Measurements from ENCODE around the gene ZNF821. TPM values are rescaled to one million over a fixed set of nuclear protein-coding genes. Genes with fewer than 3 reads are reported as not detected.

The ZNF821 gene, protein sequence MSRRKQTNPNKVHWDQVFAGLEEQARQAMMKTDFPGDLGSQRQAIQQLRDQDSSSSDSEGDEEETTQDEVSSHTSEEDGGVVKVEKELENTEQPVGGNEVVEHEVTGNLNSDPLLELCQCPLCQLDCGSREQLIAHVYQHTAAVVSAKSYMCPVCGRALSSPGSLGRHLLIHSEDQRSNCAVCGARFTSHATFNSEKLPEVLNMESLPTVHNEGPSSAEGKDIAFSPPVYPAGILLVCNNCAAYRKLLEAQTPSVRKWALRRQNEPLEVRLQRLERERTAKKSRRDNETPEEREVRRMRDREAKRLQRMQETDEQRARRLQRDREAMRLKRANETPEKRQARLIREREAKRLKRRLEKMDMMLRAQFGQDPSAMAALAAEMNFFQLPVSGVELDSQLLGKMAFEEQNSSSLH
- 1 to 10 TPM; 7.1 to 7.7 TPM for total RNA-seq

DNA sequence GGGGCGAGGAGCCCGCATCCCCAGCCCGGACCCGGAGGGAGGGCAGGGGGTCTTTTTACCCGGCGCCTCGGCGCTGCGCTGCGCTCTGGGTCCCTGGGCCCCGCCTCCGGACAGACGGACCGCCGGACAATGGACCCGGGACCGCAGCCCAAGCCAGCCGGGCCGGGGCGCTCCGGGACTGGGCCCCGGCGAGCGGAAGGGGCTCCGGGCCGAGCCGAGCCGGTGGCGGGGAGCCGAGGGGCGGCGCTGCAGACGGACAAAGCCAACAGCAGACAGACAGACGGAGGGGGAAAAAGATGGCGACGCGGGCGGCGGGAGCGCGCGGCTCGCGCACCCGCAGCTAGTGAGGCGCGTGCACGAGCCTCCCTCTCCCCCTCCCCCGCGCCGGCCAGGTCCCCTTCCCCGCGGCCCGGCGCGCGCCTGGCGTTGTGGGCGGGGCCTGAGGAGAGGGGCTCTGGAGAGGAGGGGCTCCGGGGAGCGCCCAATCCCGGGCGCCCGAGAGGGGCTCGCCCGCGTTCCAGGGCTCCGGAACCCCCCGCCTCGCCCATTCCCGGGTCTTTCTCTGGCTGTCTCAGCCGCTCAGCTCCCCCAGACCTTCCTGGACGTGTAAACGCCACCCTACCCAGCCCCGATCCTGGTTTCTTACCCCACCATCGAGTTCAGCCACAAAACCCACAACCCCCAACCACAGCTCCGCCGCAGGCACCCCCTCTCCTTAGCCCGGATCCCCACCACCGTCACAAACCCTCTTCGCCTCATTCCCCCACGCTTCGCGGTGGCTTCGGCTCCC, at the start of gene ZNF821:
Gene ZNF821, minus strand, starts transcription at position 334 of the 790 bp plus-strand sequence. CDS start 4,236 bp downstream, outside the sequence.
- peak; percentile 69 for DNase-seq
- H3K36me3 Mint-ChIP-seq (ENCODE audit: low read depth) = peaks cover 18% of the 10 kb centered on the region
- no peaks in the 10 kb centered on the region for H3K9me3 Mint-ChIP-seq
- peaks cover 51% of the 10 kb centered on the region for H3K4me1 Mint-ChIP-seq
- POLR2A ChIA-PET = interaction anchor here (1.6 kb wide), 1 partner anchor 75 kb away, joined by 3 read pairs; the partner anchor contains the start of gene AP1G1
- CTCF ChIA-PET = interaction anchor here (0.6 to 4.2 kb wide), 22 partner anchors 10 to 215 kb away, joined by 3 to 55 read pairs (median 4); partner anchors contain the start of genes AP1G1 and IST1
- peaks cover 15% of the 10 kb centered on the region for H3K27me3 Mint-ChIP-seq
- peak within 1 kb of the TSS; percentile 95 for H3K27ac Mint-ChIP-seq
- peak within 1 kb of the TSS; percentile 96 for H3K4me3 Mint-ChIP-seq

DNA sequence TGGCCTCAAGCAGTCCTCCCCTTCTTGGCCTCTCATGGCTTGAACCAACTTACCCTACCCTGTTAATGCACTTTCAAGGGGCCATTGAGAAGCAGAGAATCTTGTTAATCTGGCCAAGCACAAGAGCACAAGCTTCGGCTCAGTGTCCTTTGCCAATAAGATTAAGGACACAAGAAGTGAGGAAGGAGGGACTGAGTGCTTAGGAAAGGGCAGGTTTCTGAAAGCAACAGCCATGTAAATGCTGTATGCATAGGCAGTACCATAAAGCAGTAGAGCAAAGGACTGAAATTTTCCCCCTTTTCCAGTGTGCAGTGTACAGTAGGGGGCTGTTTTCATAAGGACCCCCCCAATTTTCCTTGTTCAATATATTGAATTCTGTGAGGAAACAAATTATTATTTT, 49.0 kb upstream of the ZNF821 start:
- Mint-ChIP-seq H3K27ac (no peak overlapping the region), H3K4me3 (no peak overlapping the region), H3K36me3 (ENCODE audit: low read depth) (peaks cover 9% of the 10 kb centered on the region), H3K4me1 (no peaks in the 10 kb centered on the region), H3K27me3 (no peaks in the 10 kb centered on the region), H3K9me3 (no peaks in the 10 kb centered on the region)
- no peak for DNase-seq
- CTCF ChIA-PET = no interaction called here
- POLR2A ChIA-PET = no interaction called here

DNA sequence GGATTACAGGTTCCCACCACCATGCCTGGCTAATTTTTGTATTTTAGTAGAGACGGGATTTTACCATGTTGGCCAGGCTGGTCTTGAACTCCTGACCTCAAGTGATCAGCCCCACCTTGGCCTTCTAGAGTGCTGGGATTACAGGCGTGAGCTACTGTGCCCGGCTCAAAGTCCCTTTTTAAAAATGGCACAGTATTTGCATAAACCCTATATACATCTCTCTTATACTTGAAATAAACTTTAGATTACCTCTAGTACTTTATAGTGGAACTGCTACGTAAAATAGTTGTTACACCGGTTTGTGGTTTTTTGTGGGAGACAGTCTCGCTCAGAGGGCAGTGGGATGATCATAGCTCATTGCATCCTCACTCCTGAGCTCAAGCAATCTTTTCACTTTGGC, 47.6 kb upstream of the ZNF821 start:
- Mint-ChIP-seq H3K36me3 (ENCODE audit: low read depth) (peaks cover 19% of the 10 kb centered on the region), H3K27me3 (no peaks in the 10 kb centered on the region), H3K9me3 (no peaks in the 10 kb centered on the region), H3K4me1 (peaks cover 4% of the 10 kb centered on the region), H3K4me3 (no peak overlapping the region), H3K27ac (no peak overlapping the region)
- ChIA-PET POLR2A (interaction anchor here (0.6 kb wide), 1 partner anchor 29 kb away, joined by 3 read pairs; no protein-coding TSS in a partner anchor), CTCF (interaction anchor here (1.1 kb wide), 1 partner anchor 29 kb away, joined by 5 read pairs; no protein-coding TSS in a partner anchor)
- DNase-seq = no peak

DNA sequence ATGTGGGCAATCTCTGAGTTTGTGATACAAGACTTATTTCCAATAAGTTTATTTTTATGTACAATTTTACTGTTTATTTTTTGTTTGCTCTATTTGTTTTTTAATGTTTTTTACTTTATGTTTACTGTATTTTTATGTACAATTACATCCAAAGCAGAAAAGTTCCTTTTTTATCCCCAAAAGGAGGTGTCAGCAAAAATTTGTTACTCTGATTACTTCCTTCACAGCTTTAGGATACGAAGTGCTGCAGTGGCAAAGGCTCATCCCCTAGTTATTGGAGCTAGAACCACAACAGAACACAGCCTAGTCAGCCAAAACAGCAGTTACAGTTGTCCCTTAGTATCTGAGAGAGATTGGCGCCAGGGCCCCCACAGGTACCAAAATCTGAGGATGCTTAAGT, 47.0 kb upstream of the ZNF821 start:
- no peaks in the 10 kb centered on the region for H3K27me3 Mint-ChIP-seq
- POLR2A ChIA-PET = no interaction called here
- H3K9me3 Mint-ChIP-seq = no peaks in the 10 kb centered on the region
- CTCF ChIA-PET = interaction anchor here (0.6 to 1.1 kb wide), 3 partner anchors 30 to 88 kb away, joined by 3 to 5 read pairs (median 3); no protein-coding TSS in a partner anchor
- H3K4me3 Mint-ChIP-seq = no peak overlapping the region
- H3K4me1 Mint-ChIP-seq = peaks cover 5% of the 10 kb centered on the region
- DNase-seq = no peak
- peaks cover 22% of the 10 kb centered on the region for H3K36me3 Mint-ChIP-seq (ENCODE audit: low read depth)
- no peak overlapping the region for H3K27ac Mint-ChIP-seq

DNA sequence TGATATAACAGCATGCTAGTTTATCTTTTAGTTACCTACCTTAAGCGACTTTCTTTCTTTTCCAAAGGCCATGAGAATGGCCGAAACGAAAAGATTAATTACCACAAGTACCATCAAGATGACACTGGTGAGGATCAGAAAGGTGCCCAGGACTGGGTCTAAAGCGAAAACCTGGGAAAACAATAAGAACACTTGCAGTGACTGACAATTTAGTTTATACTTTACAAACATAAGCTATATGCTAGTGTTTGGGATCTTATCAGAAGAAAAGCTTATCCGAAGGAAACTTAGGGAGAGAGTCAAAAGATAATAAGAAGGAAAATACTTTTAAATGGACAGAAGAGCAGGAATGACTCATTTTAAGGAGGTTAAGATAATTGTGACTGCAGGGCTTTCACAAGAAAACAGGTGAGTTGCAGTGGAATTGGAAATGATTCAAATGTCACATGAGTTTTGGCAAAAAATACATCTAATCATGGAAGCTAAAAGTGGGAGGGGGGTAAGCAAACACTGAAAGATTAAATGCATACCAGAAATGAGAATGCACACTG, 46.1 kb upstream of the ZNF821 start:
- H3K9me3 Mint-ChIP-seq = no peaks in the 10 kb centered on the region
- peaks cover 5% of the 10 kb centered on the region for H3K4me1 Mint-ChIP-seq
- H3K4me3 Mint-ChIP-seq = no peak overlapping the region
- POLR2A ChIA-PET = no interaction called here
- no peaks in the 10 kb centered on the region for H3K27me3 Mint-ChIP-seq
- DNase-seq = no peak
- CTCF ChIA-PET = interaction anchor here (1.1 kb wide), 1 partner anchor 9 kb away, joined by 3 read pairs; no protein-coding TSS in a partner anchor
- peaks cover 25% of the 10 kb centered on the region for H3K36me3 Mint-ChIP-seq (ENCODE audit: low read depth)
- H3K27ac Mint-ChIP-seq = no peak overlapping the region

DNA sequence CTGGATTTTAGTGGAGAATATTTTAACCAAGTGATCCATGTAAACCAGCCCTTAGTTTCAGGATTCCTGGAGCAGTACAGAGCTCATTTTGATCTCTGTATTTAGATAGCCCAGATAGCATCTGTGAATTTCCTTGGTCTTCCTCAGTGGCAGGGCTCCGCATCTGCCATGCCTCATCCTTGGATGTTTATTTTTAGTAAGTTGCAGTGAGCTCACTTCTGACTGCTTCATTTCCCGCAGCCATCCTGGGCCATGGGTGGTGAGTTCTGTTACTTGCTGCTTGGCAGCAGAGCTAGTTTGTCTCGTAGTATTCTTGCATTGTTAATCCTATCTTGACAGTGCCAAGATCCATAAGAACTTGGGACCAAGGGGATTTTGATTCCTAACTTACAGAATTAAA, 45.1 kb upstream of the ZNF821 start:
- CTCF ChIA-PET = interaction anchor here (0.5 to 1.3 kb wide), 4 partner anchors 9 to 212 kb away, joined by 3 to 4 read pairs (median 3); no protein-coding TSS in a partner anchor
- no peaks in the 10 kb centered on the region for H3K27me3 Mint-ChIP-seq
- H3K9me3 Mint-ChIP-seq = no peaks in the 10 kb centered on the region
- no peak overlapping the region for H3K27ac Mint-ChIP-seq
- peaks cover 6% of the 10 kb centered on the region for H3K4me1 Mint-ChIP-seq
- H3K4me3 Mint-ChIP-seq = no peak overlapping the region
- H3K36me3 Mint-ChIP-seq (ENCODE audit: low read depth) = peaks cover 33% of the 10 kb centered on the region
- no peak for DNase-seq
- POLR2A ChIA-PET = no interaction called here

DNA sequence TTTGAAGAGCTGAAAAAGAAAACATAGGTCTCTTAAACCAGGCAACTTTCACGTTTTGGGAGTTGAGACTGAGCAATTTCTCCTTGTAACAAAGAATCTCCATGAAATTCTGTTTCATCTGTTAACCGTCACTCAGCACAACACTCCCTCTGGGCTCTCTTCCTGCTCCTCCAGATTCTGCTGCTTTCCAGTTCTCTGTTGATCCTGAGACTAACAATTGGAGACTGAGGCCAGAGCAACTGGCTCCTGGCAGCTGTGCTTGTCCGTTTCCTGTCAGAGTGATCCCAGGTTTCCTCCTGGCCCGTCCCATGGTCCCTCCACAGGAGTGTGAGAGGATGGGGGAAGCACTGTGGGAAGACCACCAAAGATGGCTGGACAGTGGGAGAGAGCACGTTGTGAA, 43.8 kb upstream of the ZNF821 start:
- H3K27ac Mint-ChIP-seq = no peak overlapping the region
- no peak for DNase-seq
- H3K27me3 Mint-ChIP-seq = no peaks in the 10 kb centered on the region
- no peak overlapping the region for H3K4me3 Mint-ChIP-seq
- no peaks in the 10 kb centered on the region for H3K9me3 Mint-ChIP-seq
- CTCF ChIA-PET = no interaction called here
- H3K36me3 Mint-ChIP-seq (ENCODE audit: low read depth) = peaks cover 42% of the 10 kb centered on the region
- peaks cover 14% of the 10 kb centered on the region for H3K4me1 Mint-ChIP-seq
- POLR2A ChIA-PET = no interaction called here

DNA sequence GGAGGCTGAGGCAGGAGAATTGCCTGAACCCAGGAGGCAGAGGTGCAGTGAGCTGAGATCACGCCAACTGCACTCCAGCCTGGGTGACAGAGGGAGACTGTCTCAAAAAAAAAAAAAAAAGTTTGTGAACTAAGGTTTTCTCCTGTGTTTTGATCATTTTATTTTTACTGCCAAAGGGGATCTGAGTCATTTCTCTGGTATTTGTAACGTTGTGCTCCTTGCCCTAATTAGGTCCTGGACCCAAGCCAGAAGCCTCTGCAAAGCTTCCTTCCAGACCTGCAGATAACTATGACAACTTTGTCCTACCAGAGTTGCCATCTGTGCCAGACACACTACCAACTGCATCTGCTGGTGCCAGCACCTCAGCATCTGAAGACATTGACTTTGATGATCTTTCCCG, 43.4 kb upstream of the ZNF821 start:
- DNase-seq = no peak
- H3K9me3 Mint-ChIP-seq = no peaks in the 10 kb centered on the region
- ChIA-PET POLR2A (no interaction called here), CTCF (no interaction called here)
- H3K27ac Mint-ChIP-seq = no peak overlapping the region
- no peaks in the 10 kb centered on the region for H3K27me3 Mint-ChIP-seq
- H3K36me3 Mint-ChIP-seq (ENCODE audit: low read depth) = peaks cover 46% of the 10 kb centered on the region
- peaks cover 15% of the 10 kb centered on the region for H3K4me1 Mint-ChIP-seq
- no peak overlapping the region for H3K4me3 Mint-ChIP-seq

DNA sequence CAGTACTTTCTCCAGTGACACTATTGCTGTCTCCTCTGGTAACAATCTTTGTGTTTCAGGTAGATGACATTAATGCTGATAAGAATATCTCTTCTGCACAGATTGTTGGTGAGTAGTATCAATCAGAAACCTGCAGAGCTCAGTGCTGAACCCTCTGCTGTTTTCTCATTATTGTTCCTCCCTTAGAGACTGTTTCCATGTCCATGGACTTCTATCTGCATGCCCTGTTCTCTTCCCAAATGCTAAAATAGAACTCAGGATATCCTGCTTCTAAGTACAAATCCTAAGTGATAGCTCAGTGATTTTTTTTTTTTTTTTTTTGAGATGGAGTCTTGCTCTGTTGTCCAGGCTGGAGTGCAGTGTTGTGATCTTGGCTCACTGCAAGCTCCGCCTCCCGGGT, 40.7 kb upstream of the ZNF821 start:
- H3K36me3 Mint-ChIP-seq (ENCODE audit: low read depth) = peaks cover 65% of the 10 kb centered on the region
- H3K4me1 Mint-ChIP-seq = peaks cover 17% of the 10 kb centered on the region
- POLR2A ChIA-PET = no interaction called here
- CTCF ChIA-PET = interaction anchor here (0.6 to 1.6 kb wide), 3 partner anchors 8 to 16 kb away, joined by 3 to 4 read pairs (median 3); no protein-coding TSS in a partner anchor
- H3K27me3 Mint-ChIP-seq = no peaks in the 10 kb centered on the region
- no peak overlapping the region for H3K27ac Mint-ChIP-seq
- no peak overlapping the region for H3K4me3 Mint-ChIP-seq
- DNase-seq = no peak
- no peaks in the 10 kb centered on the region for H3K9me3 Mint-ChIP-seq

DNA sequence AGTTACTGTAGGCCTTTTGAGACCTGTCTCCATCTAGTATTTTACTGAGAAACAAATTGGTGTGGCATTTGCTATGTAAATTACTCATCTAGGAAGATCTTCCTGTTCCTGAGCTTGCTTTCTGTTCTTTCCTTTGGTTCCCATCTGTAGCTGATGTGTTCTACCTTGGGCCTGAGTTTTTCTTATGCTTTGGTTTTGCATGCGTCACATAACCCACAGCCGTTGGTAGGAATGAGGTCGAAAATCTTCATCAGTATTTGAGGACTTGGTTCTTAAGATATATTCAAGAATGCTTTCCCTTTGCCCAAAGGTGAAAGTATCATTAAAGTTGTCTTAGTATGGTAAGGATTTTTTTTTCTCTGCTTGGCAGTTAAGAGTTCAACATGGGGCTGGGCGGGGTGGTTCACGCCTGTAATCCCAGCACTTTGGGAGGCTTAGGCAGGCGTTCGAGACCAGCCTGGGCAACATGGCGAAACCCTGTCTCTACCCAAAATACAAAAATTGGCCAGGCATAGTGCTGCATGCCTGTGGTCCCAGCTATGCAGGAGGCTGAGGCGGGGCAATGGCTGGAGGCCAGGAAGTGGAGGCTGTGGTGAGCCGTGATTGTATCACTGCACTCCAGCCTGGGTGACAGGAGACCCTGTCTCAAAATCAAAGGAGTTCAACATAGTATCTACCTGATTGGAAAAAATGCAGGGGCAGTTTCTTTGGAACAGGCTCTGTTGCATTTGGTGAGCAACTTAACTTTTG, 40.1 kb upstream of the ZNF821 start:
- H3K27ac Mint-ChIP-seq = no peak overlapping the region
- H3K27me3 Mint-ChIP-seq = no peaks in the 10 kb centered on the region
- ChIA-PET POLR2A (no interaction called here), CTCF (interaction anchor here (1.6 kb wide), 1 partner anchor 16 kb away, joined by 4 read pairs; no protein-coding TSS in a partner anchor)
- peaks cover 71% of the 10 kb centered on the region for H3K36me3 Mint-ChIP-seq (ENCODE audit: low read depth)
- no peak overlapping the region for H3K4me3 Mint-ChIP-seq
- H3K9me3 Mint-ChIP-seq = no peaks in the 10 kb centered on the region
- DNase-seq = no peak
- H3K4me1 Mint-ChIP-seq = peaks cover 17% of the 10 kb centered on the region

DNA sequence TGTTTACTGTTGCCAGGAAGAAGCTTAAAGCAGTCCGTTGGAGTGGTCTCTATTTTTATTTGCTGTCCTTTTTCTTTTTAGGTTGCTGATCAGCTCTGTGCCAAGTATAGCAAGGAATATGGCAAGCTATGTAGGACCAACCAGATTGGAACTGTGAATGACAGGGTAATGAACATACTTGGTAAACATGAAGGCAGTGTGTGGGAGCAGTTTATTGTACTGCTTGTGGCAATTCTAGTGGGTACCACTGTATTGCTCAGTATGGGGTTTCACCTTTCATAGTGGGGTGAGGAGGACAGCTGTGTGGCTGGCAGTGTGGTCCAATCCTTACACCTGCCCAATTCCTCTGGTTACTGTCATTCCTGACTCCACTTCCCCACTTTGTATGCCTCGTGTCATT, 36.7 kb upstream of the ZNF821 start:
- Mint-ChIP-seq H3K9me3 (no peaks in the 10 kb centered on the region), H3K27ac (no peak overlapping the region), H3K36me3 (ENCODE audit: low read depth) (peaks cover 81% of the 10 kb centered on the region), H3K27me3 (no peaks in the 10 kb centered on the region), H3K4me1 (peaks cover 27% of the 10 kb centered on the region), H3K4me3 (no peak overlapping the region)
- DNase-seq = no peak
- ChIA-PET CTCF (interaction anchor here (1.4 kb wide), 2 partner anchors 8 to 18 kb away, joined by 3 to 4 read pairs; no protein-coding TSS in a partner anchor), POLR2A (interaction anchor here (0.7 kb wide), 1 partner anchor 133 kb away, joined by 4 read pairs; no protein-coding TSS in a partner anchor)

DNA sequence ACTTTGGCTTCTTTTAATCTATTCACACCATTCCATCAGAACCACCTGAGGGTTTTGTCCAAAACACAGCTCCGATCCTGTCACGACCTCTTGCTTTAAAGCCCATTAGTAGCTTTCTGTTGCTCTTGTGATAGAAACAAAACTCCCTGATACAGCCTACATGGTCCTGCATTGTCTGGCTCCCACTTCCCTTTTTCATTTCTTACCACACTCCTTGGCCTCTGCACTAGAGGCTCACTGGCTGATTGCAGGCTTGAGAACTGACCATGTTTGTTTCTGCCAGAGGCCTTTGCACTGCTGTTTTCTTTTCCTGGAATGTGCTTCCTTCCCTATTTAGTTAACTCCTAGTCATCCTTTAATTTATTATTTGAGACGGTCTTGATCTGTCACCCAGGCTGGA, 35.1 kb upstream of the ZNF821 start:
- H3K27me3 Mint-ChIP-seq = no peaks in the 10 kb centered on the region
- no peak overlapping the region for H3K4me3 Mint-ChIP-seq
- no peaks in the 10 kb centered on the region for H3K9me3 Mint-ChIP-seq
- DNase-seq = no peak
- peaks cover 80% of the 10 kb centered on the region for H3K36me3 Mint-ChIP-seq (ENCODE audit: low read depth)
- CTCF ChIA-PET = interaction anchor here (0.8 to 2.9 kb wide), 2 partner anchors 11 to 15 kb away, joined by 3 to 8 read pairs; no protein-coding TSS in a partner anchor
- POLR2A ChIA-PET = no interaction called here
- no peak overlapping the region for H3K27ac Mint-ChIP-seq
- H3K4me1 Mint-ChIP-seq = peaks cover 33% of the 10 kb centered on the region

Measured in activated CD4-positive, alpha-beta T cell treated with anti-CD3 and anti-CD28 coated beads, Interleukin-2, amount 10 ng/mL, durations not matched to agents 7 days and 5 days (primary cell).